Upper lobe of left lung (tissue), 4 donors: ENCODE results near the gene SPATA20.

Experiments
- EP300 ChIP-seq, 4 donors: sonication (generic); formaldehyde crosslinking; IDR thresholded peaks; one replicate each; pipeline ENCODE4 v1.5.1; 2017; ENCODE audit warnings: antibody characterized with exemption in 4 of 4, control low read depth in 2 of 4
- POLR2A ChIP-seq, 4 donors: fragments of 450-650 bp; IDR thresholded peaks; one replicate each; pipeline ENCODE4 v1.5.1; 2016 to 2017; ENCODE audit warnings: antibody characterized with exemption in 4 of 4, mild to moderate bottlenecking in 2 of 4
- POLR2AphosphoS5 ChIP-seq, 2 donors: sonication (generic); formaldehyde crosslinking; IDR thresholded peaks; one replicate each; pipeline ENCODE4 v1.5.1; 2017; ENCODE audit warnings: antibody characterized with exemption in 2 of 2
- TF ChIP-seq, protein P1 (sequence below), 6 experiments: fragments of 450-650 bp in 4 of 6; fragments of 200-600 bp in 2 of 6; sonication (generic) in 2 of 6; IDR thresholded peaks; one replicate each; pipeline ENCODE4 v1.5.1; 2016 to 2019; ENCODE audit warnings: antibody characterized with exemption in 6 of 6

DNA sequence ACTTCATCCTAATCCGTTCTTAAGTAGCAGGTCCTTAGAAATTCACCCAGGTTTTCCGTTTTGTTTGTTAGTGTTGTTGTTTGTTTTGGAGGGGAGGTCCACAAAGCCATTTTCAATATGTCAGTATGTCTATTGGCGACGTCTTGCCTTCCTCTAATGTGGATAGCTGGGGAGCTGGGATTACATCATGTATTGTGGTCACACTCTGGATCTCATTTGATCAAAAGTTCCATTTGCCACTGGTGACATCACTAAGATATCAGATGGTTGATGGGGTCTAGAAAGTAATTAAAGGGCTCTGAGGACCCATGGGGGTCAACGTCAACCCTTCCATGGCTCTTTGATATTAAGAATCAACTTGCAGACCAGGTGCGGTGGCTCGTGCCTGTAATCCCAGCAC, 17.1 kb upstream of the SPATA20 start:
- TF ChIP-seq, protein P1, sequence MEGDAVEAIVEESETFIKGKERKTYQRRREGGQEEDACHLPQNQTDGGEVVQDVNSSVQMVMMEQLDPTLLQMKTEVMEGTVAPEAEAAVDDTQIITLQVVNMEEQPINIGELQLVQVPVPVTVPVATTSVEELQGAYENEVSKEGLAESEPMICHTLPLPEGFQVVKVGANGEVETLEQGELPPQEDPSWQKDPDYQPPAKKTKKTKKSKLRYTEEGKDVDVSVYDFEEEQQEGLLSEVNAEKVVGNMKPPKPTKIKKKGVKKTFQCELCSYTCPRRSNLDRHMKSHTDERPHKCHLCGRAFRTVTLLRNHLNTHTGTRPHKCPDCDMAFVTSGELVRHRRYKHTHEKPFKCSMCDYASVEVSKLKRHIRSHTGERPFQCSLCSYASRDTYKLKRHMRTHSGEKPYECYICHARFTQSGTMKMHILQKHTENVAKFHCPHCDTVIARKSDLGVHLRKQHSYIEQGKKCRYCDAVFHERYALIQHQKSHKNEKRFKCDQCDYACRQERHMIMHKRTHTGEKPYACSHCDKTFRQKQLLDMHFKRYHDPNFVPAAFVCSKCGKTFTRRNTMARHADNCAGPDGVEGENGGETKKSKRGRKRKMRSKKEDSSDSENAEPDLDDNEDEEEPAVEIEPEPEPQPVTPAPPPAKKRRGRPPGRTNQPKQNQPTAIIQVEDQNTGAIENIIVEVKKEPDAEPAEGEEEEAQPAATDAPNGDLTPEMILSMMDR (IDR thresholded peaks at IDR 0.05), result no peak
- TF ChIP-seq POLR2A (IDR thresholded peaks at IDR 0.05) (no peak), POLR2AphosphoS5 (IDR thresholded peaks at IDR 0.05) (no peak), EP300 (IDR thresholded peaks at IDR 0.05) (no peak)
